NK-92 (cell line): ENCODE measurements around the gene SLC15A2.

Experiments
- DNase-seq: peaks from one replicate; lab custom pipeline; 2025; ENCODE audit not compliant: unreplicated experiment; lab: John Stamatoyannopoulos, UW

The SLC15A2 gene

GRCh38 chr3:121979246-121979645, 85.0 kb downstream of the SLC15A2 start:
- DNase-seq, result no peak

- no peak for DNase-seq
Observed at GRCh38 chr3:121979734-121980449, 85.7 kb downstream of the SLC15A2 start.

- no peak for DNase-seq
Observed at GRCh38 chr3:121980450-121980796, 86.2 kb downstream of the SLC15A2 start.

GRCh38 chr3:121981473-121981872, 87.3 kb downstream of the SLC15A2 start:
- no peak for DNase-seq

- DNase-seq, result no peak
Observed at GRCh38 chr3:121985846-121986245, 91.6 kb downstream of the SLC15A2 start.

- DNase-seq, result no peak
Observed at GRCh38 chr3:121988146-121988545, 93.9 kb downstream of the SLC15A2 start.

GRCh38 chr3:121989943-121990342, 95.7 kb downstream of the SLC15A2 start:
- DNase-seq, result no peak

GRCh38 chr3:121992601-121993560, 98.7 kb downstream of the SLC15A2 start:
- DNase-seq, result no peak
